H9 (cell line): ENCODE data around the gene GRK4. TPM values are rescaled to one million over a fixed set of nuclear protein-coding genes. Genes with fewer than 3 reads are reported as not detected.

ENCODE experiments used
- DNase-seq: peaks from one replicate; pipeline ENCODE4 v3.0.0-alpha.2; 2017
- H2AFZ ChIP-seq: one replicate; pipeline ENCODE4 v1.6.1; 2013; ENCODE audit warnings: mild to moderate bottlenecking, low read length, control low read depth, moderate library complexity
- H2AK5ac ChIP-seq: 2 replicates; pipeline ENCODE4 v1.6.1; 2013; ENCODE audit warnings: low read length, control low read depth, mixed read lengths; ENCODE audit not compliant: insufficient read length
- H2BK120ac ChIP-seq: one replicate; pipeline ENCODE4 v1.6.1; 2013; ENCODE audit warnings: low read depth, mild to moderate bottlenecking, low read length, control low read depth, inconsistent platforms; ENCODE audit not compliant: poor library complexity, severe bottlenecking
- H2BK12ac ChIP-seq: 2 replicates; pipeline ENCODE4 v1.6.1; 2013; ENCODE audit warnings: low read length, control low read depth, mixed read lengths, low read depth; ENCODE audit not compliant: insufficient read length
- H2BK15ac ChIP-seq: 2 replicates; pipeline ENCODE4 v1.6.1; 2013; ENCODE audit warnings: low read depth, low read length, control low read depth
- H2BK20ac ChIP-seq: one replicate; pipeline ENCODE4 v1.6.1; 2013; ENCODE audit warnings: low read depth, mild to moderate bottlenecking, low read length, control low read depth, inconsistent platforms; ENCODE audit not compliant: poor library complexity, severe bottlenecking
- H2BK5ac ChIP-seq: 2 replicates; pipeline ENCODE4 v1.6.1; 2013; ENCODE audit warnings: low read length, control low read depth, mixed read lengths; ENCODE audit not compliant: insufficient read length
- H3K14ac ChIP-seq: 2 replicates; pipeline ENCODE4 v1.6.1; 2013; ENCODE audit warnings: low read length, control low read depth; ENCODE audit not compliant: insufficient read depth
- H3K18ac ChIP-seq: 2 replicates; pipeline ENCODE4 v1.6.1; 2013; ENCODE audit warnings: low read depth, mild to moderate bottlenecking, mixed read lengths, low read length, control low read depth; ENCODE audit not compliant: insufficient read length
- H3K23ac ChIP-seq: 2 replicates; pipeline ENCODE4 v1.6.1; 2013; ENCODE audit warnings: low read length, control low read depth, mixed read lengths, low read depth; ENCODE audit not compliant: insufficient read length
- H3K23me2 ChIP-seq: 2 replicates; pipeline ENCODE4 v1.6.1; 2013; ENCODE audit warnings: low read depth, mild to moderate bottlenecking, mixed read lengths, low read length, control low read depth; ENCODE audit not compliant: insufficient read length, poor library complexity, severe bottlenecking
- H3K27ac ChIP-seq: 2 replicates; pipeline ENCODE4 v1.5.1; 2013; ENCODE audit warnings: low read length, control low read depth, mixed read lengths, low read depth; ENCODE audit not compliant: insufficient read length
- H3K27me3 ChIP-seq: 2 replicates; pipeline ENCODE4 v1.6.1; 2013; ENCODE audit warnings: low read length, control low read depth, inconsistent platforms; ENCODE audit not compliant: insufficient read depth
- H3K4ac ChIP-seq: 2 replicates; pipeline ENCODE4 v1.6.1; 2013; ENCODE audit warnings: low read depth, mild to moderate bottlenecking, control low read depth, inconsistent platforms, low read length, moderate library complexity
- H3K4me1 ChIP-seq: 2 replicates; pipeline ENCODE4 v1.6.1; 2013; ENCODE audit warnings: low read length, control low read depth, inconsistent platforms; ENCODE audit not compliant: insufficient read depth
- H3K4me2 ChIP-seq: 2 replicates; pipeline ENCODE4 v1.6.1; 2013; ENCODE audit warnings: low read length, control low read depth, mixed read lengths; ENCODE audit not compliant: insufficient read length, insufficient read depth
- H3K56ac ChIP-seq: 2 replicates; pipeline ENCODE4 v1.6.1; 2013; ENCODE audit warnings: low read depth, mild to moderate bottlenecking, mixed read lengths, low read length, control low read depth; ENCODE audit not compliant: insufficient read length
- H3K79me1 ChIP-seq: 2 replicates; pipeline ENCODE4 v1.6.1; 2013; ENCODE audit warnings: low read depth, mild to moderate bottlenecking, moderate library complexity, low read length, control low read depth, inconsistent platforms; ENCODE audit not compliant: insufficient read depth, poor library complexity, severe bottlenecking
- H3K79me2 ChIP-seq: 2 replicates; pipeline ENCODE4 v1.6.1; 2013; ENCODE audit warnings: low read length, control low read depth, inconsistent platforms; ENCODE audit not compliant: insufficient read depth
- H3K9ac ChIP-seq: 2 replicates; pipeline ENCODE4 v1.6.1; 2013; ENCODE audit warnings: low read length, control low read depth, mixed read lengths; ENCODE audit not compliant: insufficient read length; ENCODE audit errors: extremely low read depth
- H3K9me3 ChIP-seq: one replicate; pipeline ENCODE4 v1.6.1; 2013; ENCODE audit warnings: low read depth, low read length, inconsistent platforms; ENCODE audit not compliant: control insufficient read depth
- H3T11ph ChIP-seq: one replicate; pipeline ENCODE4 v1.6.1; 2013; ENCODE audit warnings: mild to moderate bottlenecking, low read length, control low read depth, inconsistent platforms
- H4K20me1 ChIP-seq: one replicate; pipeline ENCODE4 v1.6.1; 2013; ENCODE audit not compliant: control insufficient read depth, insufficient read length, insufficient read depth
- H4K5ac ChIP-seq: 2 replicates; pipeline ENCODE4 v1.6.1; 2013; ENCODE audit warnings: low read depth, mild to moderate bottlenecking, mixed read lengths, low read length, control low read depth; ENCODE audit not compliant: insufficient read length
- H4K8ac ChIP-seq: replicated peaks from 2 replicates; pipeline ENCODE4 v1.6.1; 2013; ENCODE audit warnings: low read length, control low read depth, mixed read lengths, low read depth; ENCODE audit not compliant: insufficient read length
- H4K91ac ChIP-seq: 2 replicates; pipeline ENCODE4 v1.6.1; 2013; ENCODE audit warnings: low read depth, mild to moderate bottlenecking, moderate library complexity, mixed read lengths, low read length, control low read depth; ENCODE audit not compliant: insufficient read length
- H3K27ac Mint-ChIP-seq, 3 experiments: 2 replicates in 2 of 3; 3 replicates in 1 of 3; pipeline ENCODE4 v1.8.0; 2020 to 2021; ENCODE audit warnings: mixed read lengths in 3 of 3, mild to moderate bottlenecking in 1 of 3, moderate library complexity in 1 of 3
- H3K27me3 Mint-ChIP-seq: 2 replicates; pipeline ENCODE4 v1.8.0; 2021; ENCODE audit warnings: low read depth, mild to moderate bottlenecking, moderate library complexity, mixed read lengths
- H3K36me3 Mint-ChIP-seq, 3 experiments: 2 replicates in 2 of 3; 3 replicates in 1 of 3; pipeline ENCODE4 v1.8.0; 2020 to 2021; ENCODE audit warnings: low read depth in 3 of 3, mixed read lengths in 3 of 3; ENCODE audit not compliant: insufficient read depth in 1 of 3
- H3K4me1 Mint-ChIP-seq, 2 experiments: 2 replicates each; pipeline ENCODE4 v1.8.0; 2020; ENCODE audit warnings: mixed read lengths in 2 of 2
- H3K4me3 Mint-ChIP-seq, 2 experiments: 2 replicates in 1 of 2; 3 replicates in 1 of 2; pipeline ENCODE4 v1.8.0; 2020 to 2021; ENCODE audit warnings: mild to moderate bottlenecking in 2 of 2, mixed read lengths in 2 of 2, moderate library complexity in 1 of 2
- H3K9me3 Mint-ChIP-seq, 2 experiments: 2 replicates in 1 of 2; 3 replicates in 1 of 2; pipeline ENCODE4 v1.8.0; 2020; ENCODE audit warnings: mild to moderate bottlenecking in 2 of 2, mixed read lengths in 2 of 2, moderate library complexity in 1 of 2
- WGBS: extraction: QIAGEN DNeasy Blood & Tissue Kit; methylation state at CpG from one replicate; pipeline ENCODE4 v1.1.7; 2013; ENCODE audit warnings: missing lambda C conversion rate, low lambda C conversion rate, mixed read lengths; ENCODE audit not compliant: insufficient read length; ENCODE audit errors: extremely low coverage; 5-methylcytosine and 5-hydroxymethylcytosine counted together
- total RNA-seq: library from RNA; stranded (reverse); gene quantifications from 2 replicates; pipeline ENCODE4 v1.2.1, GENCODE V29; 2021
- TF ChIP-seq, protein P1 (sequence below): fragments of 200-600 bp; sonication (generic); conservative IDR thresholded peaks from 3 replicates; pipeline ENCODE4 v1.8.0; 2021; ENCODE audit warnings: antibody characterized with exemption, mild to moderate bottlenecking

Gene GRK4
- total RNA-seq, 1 experiment from 2014 or later = 4.8 TPM

DNA sequence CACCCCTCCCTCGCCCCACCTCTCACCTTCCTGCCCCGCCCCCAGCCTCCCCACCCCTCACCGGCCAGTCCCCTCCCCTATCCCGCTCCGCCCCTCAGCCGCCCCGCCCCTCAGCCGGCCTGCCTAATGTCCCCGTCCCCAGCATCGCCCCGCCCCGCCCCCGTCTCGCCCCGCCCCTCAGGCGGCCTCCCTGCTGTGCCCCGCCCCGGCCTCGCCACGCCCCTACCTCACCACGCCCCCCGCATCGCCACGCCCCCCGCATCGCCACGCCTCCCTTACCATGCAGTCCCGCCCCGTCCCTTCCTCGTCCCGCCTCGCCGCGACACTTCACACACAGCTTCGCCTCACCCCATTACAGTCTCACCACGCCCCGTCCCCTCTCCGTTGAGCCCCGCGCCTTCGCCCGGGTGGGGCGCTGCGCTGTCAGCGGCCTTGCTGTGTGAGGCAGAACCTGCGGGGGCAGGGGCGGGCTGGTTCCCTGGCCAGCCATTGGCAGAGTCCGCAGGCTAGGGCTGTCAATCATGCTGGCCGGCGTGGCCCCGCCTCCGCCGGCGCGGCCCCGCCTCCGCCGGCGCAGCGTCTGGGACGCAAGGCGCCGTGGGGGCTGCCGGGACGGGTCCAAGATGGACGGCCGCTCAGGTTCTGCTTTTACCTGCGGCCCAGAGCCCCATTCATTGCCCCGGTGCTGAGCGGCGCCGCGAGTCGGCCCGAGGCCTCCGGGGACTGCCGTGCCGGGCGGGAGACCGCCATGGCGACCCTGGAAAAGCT is 110.9 kb downstream of the GRK4 start, which contains the start of the genes HTT and HTT-AS:
Gene HTT, plus strand, starts transcription at position 604 of the 768 bp plus-strand sequence. Its CDS starts 145 bp downstream, at position 749.
Gene HTT-AS, minus strand, starts transcription at position 461 of the 768 bp plus-strand sequence.
- Mint-ChIP-seq H3K4me1 (peaks cover 14 to 18% of the 10 kb centered on the region in 2 experiments), H3K4me3 (peak within 1 kb of the TSS; percentile 92 to 96), H3K27me3 (peaks cover 3% of the 10 kb centered on the region; the same call in 1 of the 2 replicates), H3K27ac (peak within 1 kb of the TSS; percentile 97 to 99 (median 98)), H3K36me3 (no peaks in the 10 kb centered on the region; a peak in 3 of 7 replicates), H3K9me3 (no peaks in the 10 kb centered on the region)
- H3K4me1 ChIP-seq = no peaks in the 10 kb centered on the region; the same call in 1 of the 2 replicates
- TF ChIP-seq, protein P1, sequence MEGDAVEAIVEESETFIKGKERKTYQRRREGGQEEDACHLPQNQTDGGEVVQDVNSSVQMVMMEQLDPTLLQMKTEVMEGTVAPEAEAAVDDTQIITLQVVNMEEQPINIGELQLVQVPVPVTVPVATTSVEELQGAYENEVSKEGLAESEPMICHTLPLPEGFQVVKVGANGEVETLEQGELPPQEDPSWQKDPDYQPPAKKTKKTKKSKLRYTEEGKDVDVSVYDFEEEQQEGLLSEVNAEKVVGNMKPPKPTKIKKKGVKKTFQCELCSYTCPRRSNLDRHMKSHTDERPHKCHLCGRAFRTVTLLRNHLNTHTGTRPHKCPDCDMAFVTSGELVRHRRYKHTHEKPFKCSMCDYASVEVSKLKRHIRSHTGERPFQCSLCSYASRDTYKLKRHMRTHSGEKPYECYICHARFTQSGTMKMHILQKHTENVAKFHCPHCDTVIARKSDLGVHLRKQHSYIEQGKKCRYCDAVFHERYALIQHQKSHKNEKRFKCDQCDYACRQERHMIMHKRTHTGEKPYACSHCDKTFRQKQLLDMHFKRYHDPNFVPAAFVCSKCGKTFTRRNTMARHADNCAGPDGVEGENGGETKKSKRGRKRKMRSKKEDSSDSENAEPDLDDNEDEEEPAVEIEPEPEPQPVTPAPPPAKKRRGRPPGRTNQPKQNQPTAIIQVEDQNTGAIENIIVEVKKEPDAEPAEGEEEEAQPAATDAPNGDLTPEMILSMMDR = no peak
- no peak within 1 kb of the TSS for H3K4ac ChIP-seq
- no peaks in the 10 kb centered on the region for H3K9me3 ChIP-seq
- peak within 1 kb of the TSS; percentile 97 for H3K4me2 ChIP-seq
- H4K8ac ChIP-seq = no peak within 1 kb of the TSS
- H3K23me2 ChIP-seq = peaks cover 8% of the 10 kb centered on the region
- no peak within 1 kb of the TSS for H3K27ac ChIP-seq
- H4K91ac ChIP-seq = no peak within 1 kb of the TSS
- no peak within 1 kb of the TSS for H2BK20ac ChIP-seq
- H2BK120ac ChIP-seq = peak within 1 kb of the TSS; percentile 24
- H3K18ac ChIP-seq = peak within 1 kb of the TSS; percentile 59
- H2AFZ ChIP-seq = no peak within 1 kb of the TSS
- H3T11ph ChIP-seq = no peak within 1 kb of the TSS
- H2BK5ac ChIP-seq = peak within 1 kb of the TSS; percentile 64
- H4K20me1 ChIP-seq = peaks cover 2% of the 10 kb centered on the region
- H3K23ac ChIP-seq = no peak within 1 kb of the TSS
- peak within 1 kb of the TSS; percentile 73 for H3K9ac ChIP-seq
- peaks cover 19% of the 10 kb centered on the region; the same call in 1 of the 2 replicates for H3K79me2 ChIP-seq
- H3K14ac ChIP-seq = peak within 1 kb of the TSS; percentile 73
- no peak within 1 kb of the TSS for H2AK5ac ChIP-seq
- H3K27me3 ChIP-seq = no peaks in the 10 kb centered on the region
- peaks cover 9% of the 10 kb centered on the region for H3K79me1 ChIP-seq
- no peak within 1 kb of the TSS for H2BK12ac ChIP-seq
- DNase-seq = peak; percentile 94
- no peak within 1 kb of the TSS for H3K56ac ChIP-seq
- WGBS = no CpG with 5 or more reads among the region's 81 CpGs
- H4K5ac ChIP-seq = no peak within 1 kb of the TSS
- no peak within 1 kb of the TSS; the same call in 1 of the 2 replicates for H2BK15ac ChIP-seq
